SH-SY5Y (cell line): Measurements from ENCODE around the gene COL5A2.

Source experiments
- GATA2 ChIP-seq: IDR thresholded peaks from 2 replicates; pipeline ENCODE4 v1.6.1; 2011; ENCODE audit warnings: mild to moderate bottlenecking, low read depth, low read length
- GATA3 ChIP-seq: IDR thresholded peaks from 2 replicates; pipeline ENCODE4 v1.6.1; 2011; ENCODE audit warnings: low read depth, mild to moderate bottlenecking, low read length, moderate library complexity

GRCh38 chr2:189013671-189014448, 165.7 kb downstream of the COL5A2 start:
- TF ChIP-seq GATA2 = no peak
- no peak for TF ChIP-seq GATA3
